ENCODE data around the gene VAT1L. TPM values are rescaled to one million over a fixed set of nuclear protein-coding genes. Genes with fewer than 3 reads are reported as not detected.

VAT1L gene
- total RNA-seq, 2 experiments from 2014 or later: not detected

DNA sequence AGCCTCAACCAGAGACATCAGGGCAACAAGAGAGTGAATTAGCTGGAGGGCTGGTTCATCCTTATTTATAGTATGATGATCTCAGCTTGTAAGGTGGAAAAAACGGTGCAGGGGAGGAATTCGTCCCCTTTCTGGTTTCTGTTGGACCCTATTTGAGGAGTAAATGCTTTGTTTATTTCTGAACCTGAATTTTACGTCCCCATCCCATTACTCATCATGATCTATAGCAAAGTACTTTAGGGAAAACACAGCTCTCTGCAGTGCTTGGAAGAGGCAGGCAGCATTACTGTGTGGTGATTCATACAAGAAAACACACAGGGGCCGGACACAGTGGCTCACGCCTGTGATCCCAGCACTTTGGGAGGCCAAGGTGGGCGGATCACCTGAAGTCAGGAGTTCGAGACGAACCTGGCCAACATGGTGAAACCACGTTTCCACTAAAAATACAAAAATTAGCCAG lies 8.0 kb upstream of the VAT1L start:
- POLR2A ChIA-PET: no interaction called here

GRCh38 chr16:77781091-77781490 lies 7.3 kb upstream of the VAT1L start:
- CTCF ChIA-PET: no interaction called here
- POLR2A ChIA-PET: no interaction called here

More for the DNA sequence above, 8.0 kb upstream of the VAT1L start:
- CTCF ChIA-PET: no interaction called here

DNA sequence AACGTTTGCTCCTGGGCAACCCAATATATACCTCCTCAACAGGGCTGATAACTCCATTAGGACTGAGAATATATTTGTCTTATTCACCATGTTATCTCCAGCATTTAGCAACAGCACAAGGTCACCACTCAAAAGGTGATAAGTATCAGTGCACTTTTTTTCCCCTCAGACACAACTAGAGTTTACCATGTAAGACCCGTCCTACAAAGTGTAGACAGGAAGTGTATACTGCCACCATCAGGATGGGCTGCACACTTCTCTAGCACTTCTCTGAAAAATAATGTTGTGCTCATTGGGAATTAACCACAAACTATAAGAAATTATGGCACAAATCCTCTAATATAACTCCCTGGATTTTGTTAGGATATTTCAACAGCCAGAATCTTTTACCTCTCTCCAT lies 5.7 kb upstream of the VAT1L start:
- POLR2A ChIA-PET: no interaction called here
- CTCF ChIA-PET: no interaction called here

DNA sequence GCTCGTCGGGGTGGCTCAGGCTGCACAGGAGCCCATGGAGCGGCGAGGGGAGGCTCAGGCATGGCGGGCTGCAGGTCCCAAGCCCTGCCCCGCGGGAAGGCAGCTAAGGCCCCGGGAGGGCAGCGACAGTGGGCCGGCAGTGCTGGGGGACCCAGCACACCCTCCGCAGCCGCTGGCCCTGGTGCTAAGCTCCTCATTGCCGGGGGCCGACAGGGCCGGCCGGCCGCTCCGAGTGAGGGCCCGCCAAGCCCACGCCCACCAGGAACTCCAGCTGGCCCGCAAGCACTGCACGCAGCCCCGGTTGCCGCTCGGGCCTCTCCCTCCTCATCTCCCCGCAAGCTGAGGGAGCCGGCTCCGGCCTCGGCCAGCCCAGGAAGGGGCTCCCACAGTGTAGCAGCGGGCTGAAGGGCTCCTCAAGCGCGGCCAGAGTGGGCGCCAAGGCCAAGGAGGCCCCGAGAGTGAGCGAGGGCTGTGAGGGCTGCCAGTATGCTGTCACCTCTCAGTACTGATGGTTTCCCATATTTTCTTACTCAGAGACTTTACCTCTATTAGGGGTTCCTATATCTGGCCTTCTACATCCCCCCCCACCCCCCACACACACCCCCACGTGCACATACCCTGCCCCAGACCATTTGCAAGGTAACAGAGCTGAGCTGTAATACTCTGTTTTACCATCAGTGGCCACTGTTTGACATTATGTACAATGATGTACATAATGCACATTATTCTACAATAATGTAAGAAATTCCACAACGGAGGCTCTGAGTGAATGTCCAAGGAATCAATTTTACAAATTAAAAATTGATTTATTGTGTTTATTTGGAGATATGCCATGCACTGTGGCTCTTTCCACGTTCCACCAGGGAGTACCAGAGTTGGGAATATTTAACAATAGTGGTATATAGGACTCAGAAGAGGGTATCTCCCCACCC lies 3.7 kb upstream of the VAT1L start:
- POLR2A ChIA-PET: no interaction called here
- CTCF ChIA-PET: interaction anchor here (0.6 to 1.0 kb wide), 2 partner anchors 64 to 90 kb away, joined by 3 to 4 read pairs; no protein-coding TSS in a partner anchor

GRCh38 chr16:77785373-77785764 lies 3.0 kb upstream of the VAT1L start:
- ChIA-PET CTCF (interaction anchor here (1.0 kb wide), 1 partner anchor 63 kb away, joined by 3 read pairs; no protein-coding TSS in a partner anchor), POLR2A (no interaction called here)

GRCh38 chr16:77786186-77786847 lies 2.0 kb upstream of the VAT1L start:
- ChIA-PET POLR2A (no interaction called here), CTCF (interaction anchor here (0.6 kb wide), 1 partner anchor 126 kb away, joined by 4 read pairs; no protein-coding TSS in a partner anchor)

- ChIA-PET CTCF (no interaction called here), POLR2A (no interaction called here)
These were observed 912 bp upstream of the VAT1L start for GRCh38 chr16:77787452-77787851.

DNA sequence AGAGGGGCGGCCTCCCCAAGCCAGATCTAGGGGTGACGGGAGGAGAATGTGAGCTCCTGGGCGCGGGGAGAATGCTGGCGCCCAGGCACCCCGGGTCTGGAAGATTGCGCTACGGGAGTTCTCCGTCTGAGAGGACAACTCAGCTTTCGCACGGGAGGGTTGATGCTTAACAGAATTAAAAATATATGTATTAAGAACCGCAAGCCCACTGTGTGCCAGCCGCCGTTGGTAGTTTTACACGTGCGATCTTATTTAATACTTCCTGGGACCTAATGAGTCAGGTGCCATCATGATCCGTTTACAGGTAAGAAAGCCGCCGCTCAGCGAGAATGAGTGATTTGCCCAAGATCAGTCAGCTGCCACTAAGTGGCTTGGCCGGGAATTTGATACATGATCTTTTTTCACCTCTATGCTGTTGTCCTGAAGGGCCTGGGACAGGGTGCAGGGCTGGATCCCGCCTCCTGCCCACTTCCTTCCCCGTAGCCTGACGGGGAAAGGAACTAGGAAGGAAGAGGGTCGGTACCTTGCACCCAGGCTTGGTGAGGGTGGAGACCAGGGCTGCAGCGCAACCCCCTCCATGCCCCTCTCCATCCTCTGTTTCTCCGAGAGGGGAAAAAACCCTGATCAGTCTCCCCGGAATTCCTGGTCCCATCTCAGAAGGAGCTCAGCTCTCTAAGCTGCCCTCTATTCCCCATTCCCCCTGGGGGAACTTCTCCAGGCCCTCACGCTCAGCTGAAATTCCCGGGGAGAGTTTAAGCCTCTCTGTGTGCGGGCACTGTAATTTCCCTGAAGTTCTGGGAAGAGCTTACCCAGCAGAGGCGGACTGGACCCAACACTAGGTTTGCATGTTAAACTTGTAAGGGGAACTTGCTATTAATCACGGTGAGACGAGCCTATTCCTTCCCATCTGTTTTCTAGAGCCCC lies 983 bp downstream of the VAT1L start:
- ChIA-PET POLR2A (no interaction called here), CTCF (no interaction called here)

DNA sequence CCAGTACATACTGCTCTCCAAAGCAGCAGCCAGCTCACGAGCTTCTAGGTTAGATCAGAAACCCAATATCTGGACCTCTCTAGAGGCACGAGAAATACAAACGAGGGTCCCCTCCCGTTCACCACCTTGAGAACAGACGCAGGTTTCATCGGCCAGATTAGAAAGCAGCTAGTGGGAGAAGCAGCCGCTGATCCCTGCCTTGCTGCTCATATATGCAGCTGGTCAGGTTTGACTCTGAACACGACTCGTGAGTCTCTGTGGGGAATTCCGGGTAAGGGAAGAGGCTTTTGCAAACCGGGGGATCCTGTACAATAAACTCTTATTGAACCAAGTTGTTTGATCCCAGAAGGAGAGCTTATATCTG lies 1.6 kb downstream of the VAT1L start:
- ChIA-PET POLR2A (no interaction called here), CTCF (no interaction called here)

DNA sequence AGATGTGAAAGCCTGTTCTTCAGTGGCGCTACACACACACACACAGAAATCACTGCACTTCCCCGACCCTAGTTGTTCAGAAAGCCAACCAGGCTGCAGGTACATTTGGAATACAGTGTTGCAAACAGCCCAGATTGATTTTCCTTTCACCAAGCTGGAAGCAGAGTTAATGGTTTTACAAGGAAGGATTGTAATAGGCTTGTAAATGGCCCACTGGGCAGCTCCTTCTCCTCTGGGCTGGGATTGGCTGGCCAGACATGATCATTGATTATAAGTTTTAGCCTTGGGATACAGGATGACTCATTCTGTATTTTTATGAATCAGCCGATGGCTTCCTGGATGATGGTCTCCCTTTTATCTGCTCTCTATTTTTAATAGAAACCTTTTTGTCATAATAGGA lies 2.5 kb downstream of the VAT1L start:
- ChIA-PET POLR2A (no interaction called here), CTCF (no interaction called here)

DNA sequence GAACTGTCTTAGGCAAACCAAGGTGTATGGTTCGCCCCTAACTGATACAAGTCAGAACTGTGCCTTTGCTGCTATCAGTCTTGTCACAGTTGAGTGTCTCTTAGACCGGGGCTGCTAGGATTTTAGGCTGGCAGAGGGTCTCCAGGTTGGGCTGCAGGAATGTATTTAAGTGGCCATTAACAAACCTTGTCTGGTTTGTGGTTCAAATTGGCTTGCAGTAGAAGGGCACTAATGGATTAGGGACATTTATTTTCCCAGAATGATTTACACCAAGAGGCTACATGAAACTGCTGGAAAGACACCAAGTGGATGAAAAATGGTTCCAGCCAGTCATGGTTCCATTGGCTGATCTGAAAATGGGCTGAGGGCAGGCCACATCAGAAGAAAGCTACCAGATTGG lies 5.1 kb downstream of the VAT1L start:
- CTCF ChIA-PET: no interaction called here
- POLR2A ChIA-PET: no interaction called here

DNA sequence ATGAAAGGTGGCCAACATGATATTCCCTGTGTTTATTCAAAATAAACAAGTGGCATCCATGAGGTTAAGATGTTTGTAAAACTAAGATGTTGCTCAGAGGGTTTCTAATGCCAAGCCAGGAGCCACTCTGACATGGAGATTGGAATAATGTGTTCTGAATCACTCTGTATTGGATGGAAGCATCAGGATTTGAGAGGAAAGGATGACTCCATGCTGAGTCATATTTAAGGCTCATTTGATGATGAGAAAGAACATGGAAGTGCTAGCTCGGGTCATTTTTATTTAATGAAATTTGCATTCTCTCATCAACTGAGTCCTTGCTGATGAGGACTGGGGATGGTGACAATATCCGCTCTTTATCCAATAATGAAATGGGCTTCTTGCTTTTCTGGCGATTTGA lies 6.2 kb downstream of the VAT1L start:
- POLR2A ChIA-PET: no interaction called here
- CTCF ChIA-PET: no interaction called here

DNA sequence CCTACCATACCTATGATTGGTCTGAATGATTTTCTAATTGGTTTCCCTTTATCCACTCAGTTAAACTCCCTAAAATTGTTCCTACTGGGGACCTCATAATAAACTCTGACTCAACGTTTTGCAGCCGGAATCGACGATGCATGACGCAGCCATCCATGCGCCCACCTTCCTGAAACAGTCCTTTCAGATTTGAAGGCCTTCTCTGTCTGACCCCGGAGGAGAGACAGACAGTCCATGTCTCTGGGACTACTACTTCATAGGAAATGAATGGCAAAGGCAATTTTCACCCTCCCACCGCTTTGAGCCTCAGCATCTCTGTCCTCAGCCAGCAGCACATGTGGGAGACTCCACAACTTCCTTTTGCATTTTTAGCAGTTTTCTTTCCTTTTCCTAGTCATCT lies 13.5 kb downstream of the VAT1L start:
- ChIA-PET CTCF (no interaction called here), POLR2A (no interaction called here)

GRCh38 chr16:77805398-77805797 lies 17.0 kb downstream of the VAT1L start:
- ChIA-PET POLR2A (no interaction called here), CTCF (no interaction called here)

- CTCF ChIA-PET: no interaction called here
- POLR2A ChIA-PET: no interaction called here
These were observed 18.7 kb downstream of the VAT1L start for GRCh38 chr16:77807021-77807420.

GRCh38 chr16:77812856-77813500 lies 24.6 kb downstream of the VAT1L start:
- POLR2A ChIA-PET: no interaction called here
- CTCF ChIA-PET: no interaction called here

DNA sequence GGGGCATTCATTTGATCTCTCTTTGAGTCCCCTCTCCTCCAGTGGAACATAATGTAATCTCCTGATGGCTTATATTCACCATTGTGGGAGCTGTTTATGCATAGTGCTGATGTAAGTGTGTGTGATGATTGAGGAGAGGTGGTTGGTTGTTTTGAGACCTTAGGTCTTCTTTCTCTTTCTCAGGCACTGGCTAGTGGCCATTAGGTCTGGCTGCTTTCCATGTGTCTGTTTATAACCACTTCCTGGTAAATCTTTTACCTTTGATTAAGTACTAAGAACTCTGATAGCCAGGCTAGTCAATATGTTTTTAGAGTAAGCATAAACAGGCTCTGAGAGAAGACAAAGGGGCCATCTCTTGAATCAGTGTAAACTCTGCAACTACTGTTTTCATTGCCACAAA lies 27.9 kb downstream of the VAT1L start:
- CTCF ChIA-PET: no interaction called here
- POLR2A ChIA-PET: no interaction called here

DNA sequence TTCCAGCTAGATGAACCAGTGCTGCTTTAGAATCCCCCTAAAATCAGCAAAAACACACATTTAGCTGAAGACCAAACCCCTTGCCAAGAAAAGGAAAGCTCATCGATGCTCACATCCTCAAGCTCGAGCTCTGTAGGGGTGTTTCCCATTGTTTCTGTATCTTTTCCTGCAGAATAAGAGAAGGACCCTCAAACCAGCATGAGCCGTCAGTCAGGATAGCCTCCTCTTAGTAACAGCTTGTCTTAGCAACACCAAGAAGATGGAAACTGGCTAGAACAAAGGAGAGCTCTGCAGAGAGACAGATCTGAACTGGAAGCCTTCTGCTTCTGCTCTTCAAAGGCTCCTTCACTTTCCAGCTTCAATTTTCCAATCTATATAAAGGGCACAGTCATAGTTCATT lies 32.0 kb downstream of the VAT1L start:
- CTCF ChIA-PET: no interaction called here
- POLR2A ChIA-PET: no interaction called here

DNA sequence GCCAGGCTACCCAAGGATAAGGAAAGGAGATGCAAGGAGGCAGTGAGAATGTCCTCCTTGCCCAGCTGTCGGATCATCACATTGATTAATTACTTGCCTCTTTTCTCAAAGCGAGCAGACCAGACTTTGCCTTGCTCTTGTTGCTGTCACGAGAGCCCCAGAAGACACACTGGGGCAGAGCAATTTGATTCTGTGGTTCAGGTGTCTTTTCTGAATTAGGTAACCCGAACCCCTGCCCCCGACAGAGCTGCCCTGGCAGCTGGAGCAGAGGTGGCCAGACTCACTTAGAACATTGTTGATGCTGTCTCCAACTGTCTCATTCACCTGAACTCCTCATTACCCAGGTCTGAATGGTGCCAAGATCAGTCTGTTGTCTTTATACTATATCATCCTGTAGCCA lies 34.3 kb downstream of the VAT1L start:
- ChIA-PET CTCF (no interaction called here), POLR2A (no interaction called here)

DNA sequence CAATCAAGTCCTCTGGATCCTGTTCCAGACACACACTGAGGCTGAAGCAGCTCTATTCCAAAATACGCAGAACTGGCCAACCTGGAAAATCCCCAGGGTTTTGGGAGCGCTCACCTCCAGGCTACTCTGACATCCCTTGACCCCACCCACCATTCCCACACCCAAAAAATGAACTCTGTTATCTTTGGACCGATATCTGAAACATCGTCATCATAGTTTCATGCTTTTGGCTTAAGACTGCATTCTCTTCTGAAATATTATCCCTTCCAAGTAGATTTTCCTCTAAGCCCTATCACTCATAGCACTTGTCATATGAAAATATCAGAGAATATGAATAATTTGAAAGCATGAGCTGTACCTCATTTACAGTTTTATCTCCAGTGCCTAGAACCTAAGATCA lies 34.7 kb downstream of the VAT1L start:
- POLR2A ChIA-PET: no interaction called here
- CTCF ChIA-PET: no interaction called here

All from activated CD8-positive, alpha-beta memory T cell treated with anti-CD3 and anti-CD28 coated beads for 36 hours (primary cell).